Type B pancreatic cell (in vitro differentiated cells): ENCODE results near the gene LIN7B. TPM values are rescaled to one million over a fixed set of nuclear protein-coding genes. Genes with fewer than 3 reads are reported as not detected.

ENCODE experiments used
- DNase-seq: peaks from one replicate; pipeline ENCODE4 v3.0.0; 2021; ENCODE audit warnings: mixed read lengths; ENCODE audit not compliant: unreplicated experiment; ENCODE audit errors: extremely low spot score
- H3K27ac Mint-ChIP-seq: 2 replicates; pipeline ENCODE4 v1.8.0; 2021; ENCODE audit warnings: mild to moderate bottlenecking, mixed read lengths
- H3K27me3 Mint-ChIP-seq: 2 replicates; pipeline ENCODE4 v1.8.0; 2021; ENCODE audit warnings: mixed read lengths
- H3K36me3 Mint-ChIP-seq: 2 replicates; pipeline ENCODE4 v1.8.0; 2021; ENCODE audit warnings: mixed read lengths
- H3K4me1 Mint-ChIP-seq: one replicate; pipeline ENCODE4 v1.8.0; 2021; ENCODE audit warnings: mixed read lengths; ENCODE audit not compliant: unreplicated experiment
- H3K4me3 Mint-ChIP-seq: 2 replicates; pipeline ENCODE4 v1.8.0; 2021; ENCODE audit warnings: mild to moderate bottlenecking, mixed read lengths
- H3K9me3 Mint-ChIP-seq: 2 replicates; pipeline ENCODE4 v1.8.0; 2021; ENCODE audit warnings: mixed read lengths
- CTCF ChIP-seq: fragments of 200-600 bp; sonication (generic); conservative IDR thresholded peaks from 2 replicates; pipeline ENCODE4 v1.5.0; 2021; ENCODE audit warnings: antibody characterized with exemption, mild to moderate bottlenecking
- total RNA-seq: library from RNA; stranded (reverse); gene quantifications from 2 replicates; pipeline ENCODE4 v1.2.1, GENCODE V29; 2021; ENCODE audit warnings: low replicate concordance

LIN7B gene
- total RNA-seq, 1 donor from 2014 or later, result 10.6 TPM

GRCh38 chr19:49132974-49133609 lies 18.9 kb downstream of the LIN7B start:
- Mint-ChIP-seq H3K36me3 (peaks cover 11% of the 10 kb centered on the region), H3K27ac (peak overlapping the region; percentile 69), H3K27me3 (no peaks in the 10 kb centered on the region), H3K9me3 (peaks cover 4% of the 10 kb centered on the region), H3K4me1 (peaks cover 9% of the 10 kb centered on the region), H3K4me3 (peak overlapping the region; percentile 81)
- DNase-seq, result no peak
- no peak for TF ChIP-seq CTCF

DNA sequence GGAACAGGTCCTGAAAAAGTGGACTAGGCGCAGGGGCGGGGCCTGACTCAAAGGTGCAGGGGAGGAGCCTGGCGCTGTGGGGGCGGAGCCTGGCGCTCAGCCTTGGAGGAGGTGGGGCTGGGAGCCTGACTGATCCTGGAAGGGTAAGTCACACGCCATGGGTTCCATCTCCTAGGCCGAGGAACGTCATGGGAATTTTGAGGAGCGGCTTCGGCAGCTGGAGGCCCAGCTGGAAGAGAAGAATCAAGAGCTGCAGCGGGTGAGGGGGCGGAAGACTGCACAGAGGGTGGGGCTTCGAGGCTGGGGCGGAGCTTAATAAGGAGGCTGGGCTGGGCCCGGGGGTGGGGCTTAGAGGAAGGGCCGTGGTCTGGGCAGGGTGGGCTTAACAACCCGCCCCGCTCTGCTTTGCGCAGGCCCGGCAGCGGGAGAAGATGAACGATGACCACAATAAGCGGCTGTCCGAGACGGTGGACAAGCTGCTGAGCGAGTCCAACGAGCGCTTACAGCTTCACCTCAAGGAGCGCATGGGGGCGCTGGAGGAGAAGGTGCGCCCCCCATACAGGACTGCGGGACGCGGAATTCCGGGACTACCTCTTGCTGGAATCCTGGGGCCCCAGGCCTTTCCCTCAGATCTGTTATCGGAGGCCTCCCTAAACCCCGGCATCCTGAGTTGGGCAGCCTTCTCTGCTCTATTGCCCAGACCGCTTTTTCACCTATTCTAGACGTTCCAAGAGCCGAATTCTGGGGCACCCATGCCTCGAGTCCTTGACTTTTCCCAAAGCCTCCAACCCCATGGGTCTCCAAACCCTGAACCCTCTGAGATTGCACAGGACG lies 19.7 kb downstream of the LIN7B start:
- peaks cover 4% of the 10 kb centered on the region for H3K9me3 Mint-ChIP-seq
- DNase-seq, result no peak
- H3K4me3 Mint-ChIP-seq, result peak overlapping the region; percentile 81
- TF ChIP-seq CTCF, result no peak
- peak overlapping the region; percentile 59 for H3K27ac Mint-ChIP-seq
- no peaks in the 10 kb centered on the region for H3K27me3 Mint-ChIP-seq
- peaks cover 11% of the 10 kb centered on the region for H3K36me3 Mint-ChIP-seq
- H3K4me1 Mint-ChIP-seq, result peaks cover 3% of the 10 kb centered on the region

GRCh38 chr19:49135686-49136085 lies 21.5 kb downstream of the LIN7B start:
- no peaks in the 10 kb centered on the region for H3K4me1 Mint-ChIP-seq
- H3K9me3 Mint-ChIP-seq, result peaks cover 4% of the 10 kb centered on the region
- DNase-seq, result no peak
- no peak overlapping the region for H3K4me3 Mint-ChIP-seq
- H3K27me3 Mint-ChIP-seq, result no peaks in the 10 kb centered on the region
- no peak overlapping the region for H3K27ac Mint-ChIP-seq
- no peak for TF ChIP-seq CTCF
- H3K36me3 Mint-ChIP-seq, result peaks cover 11% of the 10 kb centered on the region

DNA sequence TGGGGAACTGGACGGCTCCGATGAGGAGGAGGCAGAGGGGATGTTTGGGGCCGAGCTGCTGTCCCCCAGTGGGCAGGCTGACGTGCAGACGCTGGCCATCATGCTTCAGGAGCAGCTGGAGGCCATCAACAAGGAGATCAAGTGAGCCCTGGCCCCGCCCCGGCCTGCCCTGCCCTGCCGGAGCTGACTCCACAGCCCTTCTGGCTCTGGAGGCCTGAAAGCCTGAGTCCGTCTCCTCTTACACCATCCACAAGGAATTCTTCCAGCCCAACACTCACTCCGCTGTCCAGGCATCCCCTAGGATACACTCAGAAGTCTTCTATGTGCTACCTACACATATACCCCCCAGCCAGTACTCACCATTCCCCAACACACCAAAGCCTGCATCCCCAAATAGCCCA lies 22.6 kb downstream of the LIN7B start:
- no peaks in the 10 kb centered on the region for H3K27me3 Mint-ChIP-seq
- H3K9me3 Mint-ChIP-seq, result peaks cover 4% of the 10 kb centered on the region
- H3K36me3 Mint-ChIP-seq, result peaks cover 11% of the 10 kb centered on the region
- no peak for TF ChIP-seq CTCF
- DNase-seq, result no peak
- H3K27ac Mint-ChIP-seq, result peak overlapping the region; percentile 27
- no peaks in the 10 kb centered on the region for H3K4me1 Mint-ChIP-seq
- no peak overlapping the region for H3K4me3 Mint-ChIP-seq

DNA sequence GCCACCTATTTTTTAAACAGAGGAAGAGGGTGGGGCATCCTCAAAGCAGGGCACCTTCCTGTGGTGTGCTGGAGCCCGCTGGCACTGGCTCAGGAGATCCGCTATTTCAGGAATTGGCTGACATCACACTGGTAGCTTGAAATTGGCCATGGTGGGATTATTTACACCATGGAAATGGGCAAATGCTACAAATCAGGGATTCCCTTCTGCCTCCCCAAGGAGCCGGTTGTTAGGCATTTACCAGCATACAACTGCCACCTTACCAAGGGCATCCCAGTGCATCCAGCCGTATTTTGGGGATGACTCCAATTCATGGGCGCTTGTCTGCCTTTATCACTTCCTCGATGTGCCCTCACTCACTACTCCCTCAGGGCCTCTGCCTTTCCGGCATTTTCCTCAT lies 26.8 kb downstream of the LIN7B start:
- peaks cover 21% of the 10 kb centered on the region for H3K4me1 Mint-ChIP-seq
- no peak for DNase-seq
- no peak for TF ChIP-seq CTCF
- peaks cover 4% of the 10 kb centered on the region for H3K9me3 Mint-ChIP-seq
- no peak overlapping the region for H3K4me3 Mint-ChIP-seq
- H3K27me3 Mint-ChIP-seq, result peaks cover 3% of the 10 kb centered on the region
- peaks cover 16% of the 10 kb centered on the region for H3K36me3 Mint-ChIP-seq
- no peak overlapping the region for H3K27ac Mint-ChIP-seq
